GM18526 (cell line): ENCODE data around the gene ARL15.

ENCODE experiments used
- POLR2A ChIP-seq: IDR thresholded peaks from 3 replicates; pipeline ENCODE4 v1.6.1; 2011; ENCODE audit not compliant: insufficient read length; ENCODE audit errors: extremely low read depth

ARL15 gene

GRCh38 chr5:54310433-54311175, at the start of gene ARL15:
Gene ARL15 (minus strand): TSS chr5:54310573.
- TF ChIP-seq POLR2A = peak; percentile 98

GRCh38 chr5:54360089-54360488, 49.7 kb upstream of the ARL15 start:
- no peak for TF ChIP-seq POLR2A

- no peak for TF ChIP-seq POLR2A
Observed at GRCh38 chr5:54357408-54358058, 47.2 kb upstream of the ARL15 start.

- TF ChIP-seq POLR2A = no peak
Observed at GRCh38 chr5:54347221-54347865, 37.0 kb upstream of the ARL15 start.

- no peak for TF ChIP-seq POLR2A
Observed at GRCh38 chr5:54344653-54345052, 34.3 kb upstream of the ARL15 start.

- TF ChIP-seq POLR2A = no peak
Observed at GRCh38 chr5:54341971-54342370, 31.6 kb upstream of the ARL15 start.

- TF ChIP-seq POLR2A = no peak
Observed at GRCh38 chr5:54337523-54337922, 27.1 kb upstream of the ARL15 start.

- no peak for TF ChIP-seq POLR2A
Observed at GRCh38 chr5:54332720-54333119, 22.3 kb upstream of the ARL15 start.

- TF ChIP-seq POLR2A = no peak
Observed at GRCh38 chr5:54329731-54330709, 19.6 kb upstream of the ARL15 start.

GRCh38 chr5:54326662-54327270, 16.4 kb upstream of the ARL15 start:
- no peak for TF ChIP-seq POLR2A

- TF ChIP-seq POLR2A = no peak
Observed at GRCh38 chr5:54325610-54326311, 15.4 kb upstream of the ARL15 start.

- no peak for TF ChIP-seq POLR2A
Observed at GRCh38 chr5:54325272-54325609, 14.9 kb upstream of the ARL15 start.

- no peak for TF ChIP-seq POLR2A
Observed at GRCh38 chr5:54324651-54325271, 14.4 kb upstream of the ARL15 start.

- TF ChIP-seq POLR2A = no peak
Observed at GRCh38 chr5:54323495-54323894, 13.1 kb upstream of the ARL15 start.
